Upper lobe of left lung (tissue), 6 donors: ENCODE measurements around the gene KISS1R. TPM values are rescaled to one million over a fixed set of nuclear protein-coding genes. Genes with fewer than 3 reads are reported as not detected.

Experiments used
- ATAC-seq, 2 donors: fragments of 200-7000 bp; cut with Tn5 transposase; one replicate each; pipeline ENCODE4 v1.9.1; 2022; ENCODE audit warnings: mild to moderate bottlenecking in 2 of 2, moderate library complexity in 2 of 2; ENCODE audit not compliant: low FRiP score in 2 of 2
- DNase-seq, 2 donors: peaks; one replicate each; pipeline ENCODE4 v3.0.0-alpha.2; 2019 to 2020
- H3K27ac ChIP-seq, 4 donors: fragments of 200-600 bp; sonication (generic); one replicate each; pipeline ENCODE4 v1.5.1; 2016 to 2019
- H3K27me3 ChIP-seq, 4 donors: fragments of 200-600 bp; sonication (generic); one replicate each; pipeline ENCODE4 v1.5.1; 2017 to 2019
- H3K36me3 ChIP-seq, 4 donors: fragments of 200-600 bp; sonication (generic); one replicate each; pipeline ENCODE4 v1.5.1; 2016 to 2019
- H3K4me1 ChIP-seq, 4 donors: fragments of 200-600 bp; sonication (generic); one replicate each; pipeline ENCODE4 v1.5.1; 2018 to 2019
- H3K4me3 ChIP-seq, 4 donors: fragments of 200-600 bp; sonication (generic); one replicate each; pipeline ENCODE4 v1.5.1; 2017 to 2019; ENCODE audit warnings: mild to moderate bottlenecking in 2 of 4, moderate library complexity in 1 of 4
- H3K9me3 ChIP-seq, 4 donors: fragments of 200-600 bp; sonication (generic); one replicate each; pipeline ENCODE4 v1.5.1; 2018 to 2019
- EP300 ChIP-seq, 4 donors: sonication (generic); formaldehyde crosslinking; IDR thresholded peaks; one replicate each; pipeline ENCODE4 v1.5.1; 2017; ENCODE audit warnings: antibody characterized with exemption in 4 of 4, control low read depth in 2 of 4
- POLR2A ChIP-seq, 4 donors: fragments of 450-650 bp; IDR thresholded peaks; one replicate each; pipeline ENCODE4 v1.5.1; 2016 to 2017; ENCODE audit warnings: antibody characterized with exemption in 4 of 4, mild to moderate bottlenecking in 2 of 4
- POLR2AphosphoS5 ChIP-seq, 2 donors: sonication (generic); formaldehyde crosslinking; IDR thresholded peaks; one replicate each; pipeline ENCODE4 v1.5.1; 2017; ENCODE audit warnings: antibody characterized with exemption in 2 of 2
- WGBS, 2 donors: methylation state at CpG; one replicate each; pipeline ENCODE4 v1.1.5; 2017 to 2018; 5-methylcytosine and 5-hydroxymethylcytosine counted together
- total RNA-seq, 6 donors: library from RNA; depleted of rRNA in 4 of 6; stranded (reverse); fragments of >200 nt in 4 of 6; gene quantifications; one replicate each; pipeline versions ENCODE4 v1.1.0 to v1.2.1, GENCODE V29; 2016 to 2021
- TF ChIP-seq, protein P1 (sequence below), 6 experiments: fragments of 450-650 bp in 4 of 6; fragments of 200-600 bp in 2 of 6; sonication (generic) in 2 of 6; IDR thresholded peaks; one replicate each; pipeline ENCODE4 v1.5.1; 2016 to 2019; ENCODE audit warnings: antibody characterized with exemption in 6 of 6
- donor health status: DM: no; HTN: no; CAD: no; lungs with moderate emphysema.
- donor health status: DM: no; HTN: yes; CAD: no; lungs with severe emphysema.

The KISS1R gene
- total RNA-seq, 6 donors from 2014 or later, result not detected

DNA sequence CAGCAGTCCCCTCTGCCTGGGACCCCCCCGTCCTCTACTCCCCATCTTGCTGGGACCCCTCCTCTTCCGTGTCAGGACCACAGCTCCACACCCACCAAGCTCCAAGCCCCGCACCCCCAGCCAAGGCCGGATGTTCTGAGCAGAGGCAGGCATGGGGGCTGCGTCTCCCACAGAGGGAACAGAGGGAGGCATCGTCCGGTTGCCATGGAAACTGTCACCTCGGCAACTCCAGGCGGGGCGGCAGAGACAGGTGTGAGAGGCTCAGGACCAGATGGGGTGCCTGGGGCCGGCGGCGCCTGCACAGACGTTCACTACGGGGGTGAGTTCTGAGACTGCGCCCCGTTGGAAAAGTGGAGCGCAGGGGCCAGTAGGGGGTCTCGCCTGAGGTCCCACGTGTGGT lies 18.5 kb upstream of the KISS1R start:
- H3K4me3 ChIP-seq, result no peak overlapping the region
- peak in 1 of 2 donors; percentile 3 for ATAC-seq
- H3K9me3 ChIP-seq, result no peaks in the 10 kb centered on the region
- WGBS, 2 donors, result 86 to 92% methylated on average over 11 to 20 of the region's 20 CpGs
- H3K36me3 ChIP-seq, result peaks cover 0 to 41% (median 30%) of the 10 kb centered on the region in 4 donors
- TF ChIP-seq POLR2AphosphoS5 (IDR thresholded peaks at IDR 0.05), result no peak
- TF ChIP-seq POLR2A (IDR thresholded peaks at IDR 0.05), result no peak
- DNase-seq, result peak in 1 of 2 donors; percentile 79
- H3K27me3 ChIP-seq, result no peaks in the 10 kb centered on the region
- peaks cover 0 to 2% (median 2%) of the 10 kb centered on the region in 4 donors for H3K4me1 ChIP-seq
- no peak overlapping the region for H3K27ac ChIP-seq

DNA sequence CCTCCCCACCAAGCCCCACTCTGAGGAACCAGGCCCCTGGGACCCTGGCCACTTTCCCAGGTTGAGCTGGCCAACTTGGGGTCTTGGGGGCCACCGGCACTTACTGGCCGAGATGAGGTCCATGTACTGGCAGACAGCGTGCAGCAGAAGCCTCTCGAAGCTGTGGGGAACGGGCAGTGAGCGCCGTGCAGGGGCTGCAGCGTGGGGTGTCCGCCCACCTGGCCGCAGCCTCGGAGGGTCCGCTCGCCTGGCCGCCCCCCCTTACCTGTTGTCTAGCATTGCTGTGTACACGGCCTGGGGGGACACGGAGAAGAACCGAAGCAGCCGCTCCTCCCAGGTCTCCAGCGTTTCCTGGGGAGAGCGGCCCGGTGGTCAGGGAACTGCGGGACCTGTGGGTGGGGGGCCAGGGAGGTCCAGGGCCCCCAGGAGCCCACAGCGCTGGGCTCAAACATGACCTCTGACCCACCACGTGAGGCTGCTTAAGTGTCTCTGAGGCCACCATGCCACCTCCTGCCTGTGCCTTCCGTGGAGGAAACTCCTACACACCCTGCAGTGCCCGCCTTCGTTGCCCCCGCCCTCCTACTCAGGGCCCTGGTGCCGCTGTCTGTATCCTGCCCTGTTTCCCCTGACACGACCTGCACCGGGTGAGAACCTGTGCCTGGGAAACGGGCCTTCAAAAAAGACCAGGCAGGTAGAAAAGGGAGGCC lies 17.6 kb upstream of the KISS1R start:
- Histone ChIP-seq H3K9me3 (no peaks in the 10 kb centered on the region), H3K4me1 (no peaks in the 10 kb centered on the region), H3K4me3 (no peak overlapping the region), H3K36me3 (peaks cover 0 to 41% (median 30%) of the 10 kb centered on the region in 4 donors), H3K27ac (no peak overlapping the region), H3K27me3 (no peaks in the 10 kb centered on the region)
- 91 to 95% methylated on average over 9 to 32 of the region's 32 CpGs for WGBS, 2 donors
- no peak for TF ChIP-seq POLR2A (IDR thresholded peaks at IDR 0.05)
- TF ChIP-seq, protein P1, sequence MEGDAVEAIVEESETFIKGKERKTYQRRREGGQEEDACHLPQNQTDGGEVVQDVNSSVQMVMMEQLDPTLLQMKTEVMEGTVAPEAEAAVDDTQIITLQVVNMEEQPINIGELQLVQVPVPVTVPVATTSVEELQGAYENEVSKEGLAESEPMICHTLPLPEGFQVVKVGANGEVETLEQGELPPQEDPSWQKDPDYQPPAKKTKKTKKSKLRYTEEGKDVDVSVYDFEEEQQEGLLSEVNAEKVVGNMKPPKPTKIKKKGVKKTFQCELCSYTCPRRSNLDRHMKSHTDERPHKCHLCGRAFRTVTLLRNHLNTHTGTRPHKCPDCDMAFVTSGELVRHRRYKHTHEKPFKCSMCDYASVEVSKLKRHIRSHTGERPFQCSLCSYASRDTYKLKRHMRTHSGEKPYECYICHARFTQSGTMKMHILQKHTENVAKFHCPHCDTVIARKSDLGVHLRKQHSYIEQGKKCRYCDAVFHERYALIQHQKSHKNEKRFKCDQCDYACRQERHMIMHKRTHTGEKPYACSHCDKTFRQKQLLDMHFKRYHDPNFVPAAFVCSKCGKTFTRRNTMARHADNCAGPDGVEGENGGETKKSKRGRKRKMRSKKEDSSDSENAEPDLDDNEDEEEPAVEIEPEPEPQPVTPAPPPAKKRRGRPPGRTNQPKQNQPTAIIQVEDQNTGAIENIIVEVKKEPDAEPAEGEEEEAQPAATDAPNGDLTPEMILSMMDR (IDR thresholded peaks at IDR 0.05), result no peak
- peak in 1 of 2 donors; percentile 69 for DNase-seq
- ATAC-seq, result no peak

DNA sequence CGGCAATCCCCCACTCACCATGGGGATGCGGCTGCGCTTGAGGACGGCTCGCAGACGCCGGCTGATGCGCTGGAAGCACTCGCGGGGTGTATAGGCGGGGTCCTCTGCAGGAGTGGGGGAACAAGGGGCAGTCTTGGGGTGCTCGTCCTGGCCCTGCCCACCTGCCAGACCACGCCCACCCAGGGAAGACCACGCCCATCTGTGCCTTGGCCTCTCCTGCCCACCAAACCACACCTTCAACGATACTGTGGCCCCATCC lies 17.2 kb upstream of the KISS1R start:
- no peaks in the 10 kb centered on the region for H3K9me3 ChIP-seq
- no peaks in the 10 kb centered on the region for H3K4me1 ChIP-seq
- no peak overlapping the region for H3K4me3 ChIP-seq
- H3K27me3 ChIP-seq, result no peaks in the 10 kb centered on the region
- TF ChIP-seq, protein P1 (IDR thresholded peaks at IDR 0.05), result no peak
- no peak for TF ChIP-seq POLR2AphosphoS5 (IDR thresholded peaks at IDR 0.05)
- TF ChIP-seq POLR2A (IDR thresholded peaks at IDR 0.05), result no peak
- no peak for TF ChIP-seq EP300 (IDR thresholded peaks at IDR 0.05)
- peaks cover 0 to 41% (median 30%) of the 10 kb centered on the region in 4 donors for H3K36me3 ChIP-seq
- no peak overlapping the region for H3K27ac ChIP-seq
- 94 to 95% methylated on average over 14 to 15 of the region's 15 CpGs for WGBS, 2 donors
- no peak for DNase-seq
- no peak for ATAC-seq

DNA sequence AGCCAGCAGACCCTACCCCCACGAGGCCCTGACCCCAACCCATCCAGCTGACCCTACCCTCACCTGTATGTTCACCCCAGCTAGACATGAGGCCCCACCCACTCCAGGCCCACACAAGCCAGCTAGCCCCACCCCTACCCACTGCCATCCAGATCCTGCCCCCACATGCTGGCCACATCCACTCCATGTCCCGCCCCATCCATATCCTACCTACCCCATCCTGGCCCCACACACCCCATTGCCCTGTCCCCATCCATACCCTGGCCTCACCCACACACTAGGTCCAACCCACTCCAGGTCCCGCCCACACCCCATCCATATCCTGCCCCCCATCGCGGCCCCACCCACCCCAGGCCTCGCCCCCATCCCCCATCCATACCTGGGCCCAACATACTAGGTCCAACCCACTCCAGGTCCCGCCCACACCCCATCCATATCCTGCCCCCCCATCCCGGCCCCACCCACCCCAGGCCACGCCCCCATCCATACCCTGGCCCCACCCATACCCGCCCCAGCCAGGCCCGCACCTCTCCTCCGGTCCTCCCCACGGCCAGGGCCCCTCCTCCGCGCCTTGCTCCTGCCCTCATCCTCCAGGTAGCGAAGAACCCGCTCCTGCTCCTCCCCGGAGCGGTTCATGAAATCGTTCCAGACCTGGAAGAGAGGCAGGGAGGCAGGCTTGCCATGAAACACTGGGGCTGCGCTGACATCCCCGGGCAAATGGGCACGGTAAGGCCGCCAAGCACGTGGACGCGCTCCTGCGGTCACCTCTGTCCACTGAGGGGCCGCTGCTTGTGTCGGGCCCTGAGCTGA lies 16.6 kb upstream of the KISS1R start:
- H3K36me3 ChIP-seq, result peaks cover 0 to 41% (median 30%) of the 10 kb centered on the region in 4 donors
- H3K4me1 ChIP-seq, result no peaks in the 10 kb centered on the region
- DNase-seq, result peak in 1 of 2 donors; percentile 78
- WGBS, 2 donors, result 86 to 95% methylated on average over 17 to 19 of the region's 30 CpGs
- no peaks in the 10 kb centered on the region for H3K9me3 ChIP-seq
- peak in 1 of 2 donors; percentile 28 for ATAC-seq
- H3K27ac ChIP-seq, result no peak overlapping the region
- H3K27me3 ChIP-seq, result no peaks in the 10 kb centered on the region
- TF ChIP-seq, protein P1 (IDR thresholded peaks at IDR 0.05), result no peak
- no peak for TF ChIP-seq EP300 (IDR thresholded peaks at IDR 0.05)
- H3K4me3 ChIP-seq, result no peak overlapping the region

DNA sequence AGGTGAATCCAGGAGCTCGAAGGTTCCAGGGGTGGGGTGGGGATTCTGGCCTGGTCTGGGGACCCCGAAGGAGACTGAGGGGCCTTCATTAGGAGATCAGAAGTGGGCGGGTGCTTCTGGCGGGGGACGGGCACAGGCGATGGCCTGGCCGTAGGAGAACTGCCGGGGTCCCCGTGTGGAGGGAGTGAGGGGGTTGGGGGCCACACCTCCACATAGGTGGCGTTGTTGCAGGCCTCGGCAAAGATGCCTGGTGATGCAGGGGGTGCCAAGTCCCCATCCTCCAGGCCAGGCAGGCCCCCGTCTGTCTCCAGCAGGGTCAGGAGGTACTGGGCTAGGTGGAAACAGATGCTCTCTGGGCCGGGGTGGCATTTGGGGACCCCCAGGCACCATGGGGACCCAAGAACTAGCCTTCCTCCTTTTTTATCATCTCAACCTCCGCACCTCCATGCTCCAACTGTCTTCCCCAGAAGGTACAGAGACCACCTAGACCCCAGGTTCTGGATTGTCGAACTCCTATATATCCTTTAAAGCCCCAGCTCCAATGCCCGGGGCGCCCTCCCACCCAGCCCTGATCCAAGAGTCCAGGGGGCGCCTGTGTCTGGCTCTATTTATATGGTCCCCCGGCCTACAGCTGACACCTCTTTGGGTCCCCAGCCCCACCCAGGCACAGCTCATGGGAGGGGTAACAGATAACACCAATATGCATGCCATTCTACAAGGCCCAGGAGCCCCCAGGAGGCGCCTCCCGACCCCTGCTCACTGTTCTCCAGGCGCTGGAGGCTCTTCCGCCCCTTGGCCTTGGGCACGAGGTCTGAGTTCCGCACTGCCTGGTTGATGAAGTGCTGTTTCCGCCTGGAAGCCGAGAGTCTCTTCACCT lies 15.7 kb upstream of the KISS1R start:
- ATAC-seq (no peak), DNase-seq (no peak)
- TF ChIP-seq, protein P1 (IDR thresholded peaks at IDR 0.05), result no peak
- TF ChIP-seq POLR2AphosphoS5 (IDR thresholded peaks at IDR 0.05), result no peak
- no peak for TF ChIP-seq POLR2A (IDR thresholded peaks at IDR 0.05)
- no peak for TF ChIP-seq EP300 (IDR thresholded peaks at IDR 0.05)
- Histone ChIP-seq H3K4me3 (no peak overlapping the region), H3K4me1 (no peaks in the 10 kb centered on the region), H3K27me3 (no peaks in the 10 kb centered on the region), H3K27ac (no peak overlapping the region), H3K9me3 (no peaks in the 10 kb centered on the region), H3K36me3 (peaks cover 0 to 41% (median 30%) of the 10 kb centered on the region in 4 donors)
- 99 to 100% methylated on average over 12 to 22 of the region's 27 CpGs for WGBS, 2 donors
